GM23338 (cell line): ENCODE measurements around the gene SLC16A12. TPM values are rescaled to one million over a fixed set of nuclear protein-coding genes. Genes with fewer than 3 reads are reported as not detected.

Experiments used
- ATAC-seq: fragments of 200-7000 bp; cut with Tn5 transposase; 3 replicates; pipeline ENCODE4 v1.9.1; 2020
- DNase-seq: peaks from one replicate; pipeline ENCODE4 v3.0.0-alpha.2; 2015; ENCODE audit warnings: low spot score
- H2AFZ ChIP-seq: fragments of 200-600 bp; sonication (generic); 2 replicates; pipeline ENCODE4 v1.8.0; 2016; ENCODE audit warnings: antibody characterized with exemption, mild to moderate bottlenecking, moderate library complexity
- H3F3A ChIP-seq: fragments of 200-600 bp; sonication (generic); replicated peaks from 2 replicates; pipeline ENCODE4 v1.8.0; 2017; ENCODE audit warnings: antibody characterized with exemption, mixed run types, low read depth
- H3K27ac ChIP-seq: fragments of 200-600 bp; sonication (generic); 2 replicates; pipeline ENCODE4 v1.6.1; 2016; ENCODE audit warnings: low read depth
- H3K27me3 ChIP-seq: fragments of 200-600 bp; sonication (generic); 2 replicates; pipeline ENCODE4 v1.8.0; 2016; ENCODE audit warnings: mild to moderate bottlenecking, mixed run types, moderate library complexity; ENCODE audit not compliant: insufficient read depth
- H3K36me3 ChIP-seq: fragments of 200-600 bp; sonication (generic); 2 replicates; pipeline ENCODE4 v1.8.0; 2016; ENCODE audit warnings: mild to moderate bottlenecking; ENCODE audit not compliant: insufficient read depth
- H3K4me1 ChIP-seq: fragments of 200-600 bp; sonication (generic); 2 replicates; pipeline ENCODE4 v1.8.0; 2016; ENCODE audit warnings: mild to moderate bottlenecking, moderate library complexity; ENCODE audit not compliant: insufficient read depth
- H3K4me2 ChIP-seq: fragments of 200-600 bp; sonication (generic); 2 replicates; pipeline ENCODE4 v1.7.1; 2017; ENCODE audit warnings: mixed run types
- H3K4me3 ChIP-seq: fragments of 200-600 bp; sonication (generic); 2 replicates; pipeline ENCODE4 v1.6.1; 2016; ENCODE audit warnings: mixed run types
- H3K79me2 ChIP-seq: fragments of 200-600 bp; sonication (generic); replicated peaks from 2 replicates; pipeline ENCODE4 v1.8.0; 2017; ENCODE audit warnings: mild to moderate bottlenecking; ENCODE audit not compliant: insufficient read depth
- H3K9me2 ChIP-seq: fragments of 200-600 bp; sonication (generic); 2 replicates; pipeline ENCODE4 v1.8.0; 2017; ENCODE audit not compliant: insufficient read depth
- H4K20me1 ChIP-seq: fragments of 200-600 bp; sonication (generic); replicated peaks from 2 replicates; pipeline ENCODE4 v1.8.0; 2017; ENCODE audit warnings: mild to moderate bottlenecking; ENCODE audit not compliant: insufficient read depth
- H3K27ac Mint-ChIP-seq: 2 replicates; pipeline ENCODE4 v1.8.0; 2020; ENCODE audit warnings: inconsistent platforms, mild to moderate bottlenecking, moderate library complexity, mixed read lengths
- H3K27me3 Mint-ChIP-seq: 3 replicates; pipeline ENCODE4 v1.8.0; 2022; ENCODE audit warnings: low read depth, mild to moderate bottlenecking, moderate library complexity, mixed read lengths, inconsistent platforms; ENCODE audit not compliant: insufficient read depth, poor library complexity
- H3K36me3 Mint-ChIP-seq: 3 replicates; pipeline ENCODE4 v1.8.0; 2021; ENCODE audit warnings: low read depth, mild to moderate bottlenecking, inconsistent platforms, moderate library complexity, mixed read lengths
- H3K4me1 Mint-ChIP-seq: 3 replicates; pipeline ENCODE4 v1.8.0; 2020; ENCODE audit warnings: mild to moderate bottlenecking, inconsistent platforms, mixed read lengths
- H3K4me3 Mint-ChIP-seq: 3 replicates; pipeline ENCODE4 v1.8.0; 2021; ENCODE audit warnings: moderate library complexity, mild to moderate bottlenecking, inconsistent platforms, mixed read lengths
- H3K9me3 Mint-ChIP-seq: 3 replicates; pipeline ENCODE4 v1.8.0; 2020; ENCODE audit warnings: moderate library complexity, mild to moderate bottlenecking, inconsistent platforms, mixed read lengths
- CREB1 ChIP-seq: fragments of 250-450 bp; sonication (Bioruptor Pico); IDR thresholded peaks from 2 replicates; pipeline ENCODE4 v1.5.0; 2020; ENCODE audit warnings: low read depth, mild to moderate bottlenecking, moderate library complexity
- EZH2 ChIP-seq: fragments of 200-600 bp; sonication (generic); IDR thresholded peaks from one replicate; pipeline ENCODE4 v1.8.0; 2017; ENCODE audit warnings: antibody characterized with exemption, mild to moderate bottlenecking, low read depth; ENCODE audit not compliant: unreplicated experiment
- EZH2phosphoT487 ChIP-seq: fragments of 200-600 bp; sonication (generic); IDR thresholded peaks from one replicate; pipeline ENCODE4 v1.8.1; 2018; ENCODE audit warnings: antibody characterized with exemption; ENCODE audit not compliant: unreplicated experiment
- JUNB ChIP-seq: IDR thresholded peaks from one replicate; pipeline ENCODE4 v1.6.1; 2016; ENCODE audit warnings: antibody characterized with exemption; ENCODE audit not compliant: unreplicated experiment
- NANOG ChIP-seq: IDR thresholded peaks from 2 replicates; pipeline ENCODE4 v1.6.1; 2016; ENCODE audit warnings: antibody characterized with exemption, borderline replicate concordance
- POLR2AphosphoS5 ChIP-seq: IDR thresholded peaks from 2 replicates; pipeline ENCODE4 v1.6.1; 2016; ENCODE audit warnings: antibody characterized with exemption, low read depth
- STAT1 ChIP-seq: IDR thresholded peaks from one replicate; pipeline ENCODE4 v1.6.1; 2016; ENCODE audit warnings: antibody characterized with exemption; ENCODE audit not compliant: unreplicated experiment
- ZNF114 ChIP-seq: fragments of 250-450 bp; sonication (Bioruptor Pico); IDR thresholded peaks from 2 replicates; pipeline ENCODE4 v1.5.0; 2020; ENCODE audit warnings: mild to moderate bottlenecking, moderate library complexity
- polyA plus RNA-seq: library from polyadenylated mRNA; unstranded; fragments of >200 nt; fragmentation: Nextera tagmentation; extraction: Ambion mirVana; gene quantifications from 2 replicates; pipeline ENCODE4 v1.2.1, GENCODE V29; 2016
- total RNA-seq: library from RNA; depleted of rRNA; stranded (reverse); fragments of >200 nt; shearing (Covaris generic); gene quantifications from 2 replicates; pipeline ENCODE4 v1.2.3, GENCODE V29; 2014
- TF ChIP-seq, protein P1 (sequence below): IDR thresholded peaks from 2 replicates; pipeline ENCODE4 v1.6.1; 2016; ENCODE audit warnings: antibody characterized with exemption
- TF ChIP-seq, protein P2 (sequence below): fragments of 250-450 bp; sonication (Bioruptor Pico); IDR thresholded peaks from 2 replicates; pipeline ENCODE4 v1.5.0; 2020; ENCODE audit warnings: mild to moderate bottlenecking, moderate library complexity
- TF ChIP-seq, protein P3 (sequence below), 2 experiments: fragments of 200-600 bp in 1 of 2; sonication (generic) in 1 of 2; conservative IDR thresholded peaks; 2 replicates each; pipeline versions ENCODE4 v1.5.1 to v1.6.1; 2016 to 2017; ENCODE audit warnings: antibody characterized with exemption in 2 of 2, low read depth in 2 of 2, mild to moderate bottlenecking in 2 of 2, moderate library complexity in 1 of 2
- TF ChIP-seq, protein P4 (sequence below): IDR thresholded peaks from one replicate; pipeline ENCODE4 v1.6.1; 2018; ENCODE audit warnings: antibody characterized with exemption; ENCODE audit not compliant: unreplicated experiment

The SLC16A12 gene
- total and polyA plus RNA-seq, 2 experiments from 2014 or later: 0.84 to 2.0 TPM

DNA sequence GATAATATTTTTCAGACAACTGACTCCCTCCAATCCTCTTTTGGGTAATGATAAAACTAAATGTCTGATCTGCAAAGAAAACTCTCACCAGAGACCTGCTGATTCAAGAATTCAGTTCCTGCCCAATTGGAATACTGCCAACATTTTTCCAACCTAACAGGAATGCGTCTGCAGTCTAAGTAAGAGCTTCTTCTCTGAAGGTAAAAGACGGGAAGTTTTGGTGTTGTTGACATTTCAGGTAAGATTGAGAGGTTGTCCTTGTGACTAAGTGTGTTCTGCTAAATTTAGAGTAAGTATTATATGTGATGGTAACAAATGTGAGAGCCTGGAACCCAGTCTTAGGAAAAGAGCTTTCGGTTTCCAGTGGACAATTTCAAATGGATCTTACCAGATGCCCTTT is 103.4 kb downstream of the SLC16A12 start (continued):
- TF ChIP-seq, protein P1, sequence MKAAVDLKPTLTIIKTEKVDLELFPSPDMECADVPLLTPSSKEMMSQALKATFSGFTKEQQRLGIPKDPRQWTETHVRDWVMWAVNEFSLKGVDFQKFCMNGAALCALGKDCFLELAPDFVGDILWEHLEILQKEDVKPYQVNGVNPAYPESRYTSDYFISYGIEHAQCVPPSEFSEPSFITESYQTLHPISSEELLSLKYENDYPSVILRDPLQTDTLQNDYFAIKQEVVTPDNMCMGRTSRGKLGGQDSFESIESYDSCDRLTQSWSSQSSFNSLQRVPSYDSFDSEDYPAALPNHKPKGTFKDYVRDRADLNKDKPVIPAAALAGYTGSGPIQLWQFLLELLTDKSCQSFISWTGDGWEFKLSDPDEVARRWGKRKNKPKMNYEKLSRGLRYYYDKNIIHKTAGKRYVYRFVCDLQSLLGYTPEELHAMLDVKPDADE: no peak
- TF ChIP-seq EZH2: no peak
- TF ChIP-seq STAT1: no peak

DNA sequence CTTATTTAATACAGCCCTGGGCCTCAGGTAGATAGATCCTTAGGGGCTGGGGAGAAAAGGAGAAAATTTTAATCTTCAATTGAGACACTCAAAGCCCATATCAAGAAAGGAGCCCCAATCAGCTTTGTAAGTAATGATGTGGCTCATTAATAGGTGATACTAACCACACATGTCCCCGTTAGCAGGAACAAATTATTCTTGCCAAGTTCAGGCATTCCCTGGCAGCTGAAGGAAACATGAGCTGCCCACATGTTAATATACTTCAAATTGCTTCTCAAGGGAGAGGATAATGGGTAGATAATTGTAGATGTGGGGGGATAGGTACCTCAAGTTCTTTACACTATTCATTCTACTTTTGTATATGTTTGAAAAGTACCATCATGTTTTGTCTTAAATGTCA is 106.5 kb downstream of the SLC16A12 start:
- Mint-ChIP-seq H3K9me3 (no peaks in the 10 kb centered on the region), H3K4me3 (no peak overlapping the region), H3K4me1 (peaks cover 36% of the 10 kb centered on the region), H3K36me3 (no peaks in the 10 kb centered on the region), H3K27ac (no peak overlapping the region), H3K27me3 (peaks cover 2% of the 10 kb centered on the region)
- ATAC-seq: no peak
- DNase-seq: no peak
- Histone ChIP-seq H3K4me3 (no peak overlapping the region), H3K9me2 (no peaks in the 10 kb centered on the region), H3K4me2 (no peak overlapping the region), H3K79me2 (no peaks in the 10 kb centered on the region), H4K20me1 (no peaks in the 10 kb centered on the region), H3K36me3 (no peaks in the 10 kb centered on the region), H2AFZ (no peak overlapping the region), H3K4me1 (peaks cover 19% of the 10 kb centered on the region), H3F3A (no peaks in the 10 kb centered on the region), H3K27ac (no peak overlapping the region), H3K27me3 (no peaks in the 10 kb centered on the region)
- TF ChIP-seq EZH2phosphoT487: no peak
- TF ChIP-seq, protein P2, sequence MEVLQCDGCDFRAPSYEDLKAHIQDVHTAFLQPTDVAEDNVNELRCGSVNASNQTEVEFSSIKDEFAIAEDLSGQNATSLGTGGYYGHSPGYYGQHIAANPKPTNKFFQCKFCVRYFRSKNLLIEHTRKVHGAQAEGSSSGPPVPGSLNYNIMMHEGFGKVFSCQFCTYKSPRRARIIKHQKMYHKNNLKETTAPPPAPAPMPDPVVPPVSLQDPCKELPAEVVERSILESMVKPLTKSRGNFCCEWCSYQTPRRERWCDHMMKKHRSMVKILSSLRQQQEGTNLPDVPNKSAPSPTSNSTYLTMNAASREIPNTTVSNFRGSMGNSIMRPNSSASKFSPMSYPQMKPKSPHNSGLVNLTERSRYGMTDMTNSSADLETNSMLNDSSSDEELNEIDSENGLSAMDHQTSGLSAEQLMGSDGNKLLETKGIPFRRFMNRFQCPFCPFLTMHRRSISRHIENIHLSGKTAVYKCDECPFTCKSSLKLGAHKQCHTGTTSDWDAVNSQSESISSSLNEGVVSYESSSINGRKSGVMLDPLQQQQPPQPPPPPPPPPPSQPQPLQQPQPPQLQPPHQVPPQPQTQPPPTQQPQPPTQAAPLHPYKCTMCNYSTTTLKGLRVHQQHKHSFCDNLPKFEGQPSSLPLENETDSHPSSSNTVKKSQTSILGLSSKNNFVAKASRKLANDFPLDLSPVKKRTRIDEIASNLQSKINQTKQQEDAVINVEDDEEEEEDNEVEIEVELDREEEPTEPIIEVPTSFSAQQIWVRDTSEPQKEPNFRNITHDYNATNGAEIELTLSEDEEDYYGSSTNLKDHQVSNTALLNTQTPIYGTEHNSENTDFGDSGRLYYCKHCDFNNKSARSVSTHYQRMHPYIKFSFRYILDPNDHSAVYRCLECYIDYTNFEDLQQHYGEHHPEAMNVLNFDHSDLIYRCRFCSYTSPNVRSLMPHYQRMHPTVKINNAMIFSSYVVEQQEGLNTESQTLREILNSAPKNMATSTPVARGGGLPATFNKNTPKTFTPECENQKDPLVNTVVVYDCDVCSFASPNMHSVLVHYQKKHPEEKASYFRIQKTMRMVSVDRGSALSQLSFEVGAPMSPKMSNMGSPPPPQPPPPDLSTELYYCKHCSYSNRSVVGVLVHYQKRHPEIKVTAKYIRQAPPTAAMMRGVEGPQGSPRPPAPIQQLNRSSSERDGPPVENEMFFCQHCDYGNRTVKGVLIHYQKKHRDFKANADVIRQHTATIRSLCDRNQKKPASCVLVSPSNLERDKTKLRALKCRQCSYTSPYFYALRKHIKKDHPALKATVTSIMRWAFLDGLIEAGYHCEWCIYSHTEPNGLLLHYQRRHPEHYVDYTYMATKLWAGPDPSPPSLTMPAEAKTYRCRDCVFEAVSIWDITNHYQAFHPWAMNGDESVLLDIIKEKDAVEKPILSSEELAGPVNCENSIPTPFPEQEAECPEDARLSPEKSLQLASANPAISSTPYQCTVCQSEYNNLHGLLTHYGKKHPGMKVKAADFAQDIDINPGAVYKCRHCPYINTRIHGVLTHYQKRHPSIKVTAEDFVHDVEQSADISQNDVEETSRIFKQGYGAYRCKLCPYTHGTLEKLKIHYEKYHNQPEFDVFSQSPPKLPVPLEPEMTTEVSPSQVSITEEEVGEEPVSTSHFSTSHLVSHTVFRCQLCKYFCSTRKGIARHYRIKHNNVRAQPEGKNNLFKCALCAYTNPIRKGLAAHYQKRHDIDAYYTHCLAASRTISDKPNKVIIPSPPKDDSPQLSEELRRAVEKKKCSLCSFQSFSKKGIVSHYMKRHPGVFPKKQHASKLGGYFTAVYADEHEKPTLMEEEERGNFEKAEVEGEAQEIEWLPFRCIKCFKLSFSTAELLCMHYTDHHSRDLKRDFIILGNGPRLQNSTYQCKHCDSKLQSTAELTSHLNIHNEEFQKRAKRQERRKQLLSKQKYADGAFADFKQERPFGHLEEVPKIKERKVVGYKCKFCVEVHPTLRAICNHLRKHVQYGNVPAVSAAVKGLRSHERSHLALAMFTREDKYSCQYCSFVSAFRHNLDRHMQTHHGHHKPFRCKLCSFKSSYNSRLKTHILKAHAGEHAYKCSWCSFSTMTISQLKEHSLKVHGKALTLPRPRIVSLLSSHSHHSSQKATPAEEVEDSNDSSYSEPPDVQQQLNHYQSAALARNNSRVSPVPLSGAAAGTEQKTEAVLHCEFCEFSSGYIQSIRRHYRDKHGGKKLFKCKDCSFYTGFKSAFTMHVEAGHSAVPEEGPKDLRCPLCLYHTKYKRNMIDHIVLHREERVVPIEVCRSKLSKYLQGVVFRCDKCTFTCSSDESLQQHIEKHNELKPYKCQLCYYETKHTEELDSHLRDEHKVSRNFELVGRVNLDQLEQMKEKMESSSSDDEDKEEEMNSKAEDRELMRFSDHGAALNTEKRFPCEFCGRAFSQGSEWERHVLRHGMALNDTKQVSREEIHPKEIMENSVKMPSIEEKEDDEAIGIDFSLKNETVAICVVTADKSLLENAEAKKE: no peak
- TF ChIP-seq STAT1: no peak
- no peak for TF ChIP-seq NANOG
- no peak for TF ChIP-seq ZNF114 (CRISPR knock-in tag)
- TF ChIP-seq, protein P1: no peak
- TF ChIP-seq JUNB: no peak
- TF ChIP-seq, protein P3, sequence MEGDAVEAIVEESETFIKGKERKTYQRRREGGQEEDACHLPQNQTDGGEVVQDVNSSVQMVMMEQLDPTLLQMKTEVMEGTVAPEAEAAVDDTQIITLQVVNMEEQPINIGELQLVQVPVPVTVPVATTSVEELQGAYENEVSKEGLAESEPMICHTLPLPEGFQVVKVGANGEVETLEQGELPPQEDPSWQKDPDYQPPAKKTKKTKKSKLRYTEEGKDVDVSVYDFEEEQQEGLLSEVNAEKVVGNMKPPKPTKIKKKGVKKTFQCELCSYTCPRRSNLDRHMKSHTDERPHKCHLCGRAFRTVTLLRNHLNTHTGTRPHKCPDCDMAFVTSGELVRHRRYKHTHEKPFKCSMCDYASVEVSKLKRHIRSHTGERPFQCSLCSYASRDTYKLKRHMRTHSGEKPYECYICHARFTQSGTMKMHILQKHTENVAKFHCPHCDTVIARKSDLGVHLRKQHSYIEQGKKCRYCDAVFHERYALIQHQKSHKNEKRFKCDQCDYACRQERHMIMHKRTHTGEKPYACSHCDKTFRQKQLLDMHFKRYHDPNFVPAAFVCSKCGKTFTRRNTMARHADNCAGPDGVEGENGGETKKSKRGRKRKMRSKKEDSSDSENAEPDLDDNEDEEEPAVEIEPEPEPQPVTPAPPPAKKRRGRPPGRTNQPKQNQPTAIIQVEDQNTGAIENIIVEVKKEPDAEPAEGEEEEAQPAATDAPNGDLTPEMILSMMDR (conservative IDR thresholded peaks at IDR 0.05; ENCODE audit: low read depth in 2 of 2): no peak
- no peak for TF ChIP-seq CREB1 (CRISPR knock-in tag)
- no peak for TF ChIP-seq POLR2AphosphoS5
- TF ChIP-seq, protein P4, sequence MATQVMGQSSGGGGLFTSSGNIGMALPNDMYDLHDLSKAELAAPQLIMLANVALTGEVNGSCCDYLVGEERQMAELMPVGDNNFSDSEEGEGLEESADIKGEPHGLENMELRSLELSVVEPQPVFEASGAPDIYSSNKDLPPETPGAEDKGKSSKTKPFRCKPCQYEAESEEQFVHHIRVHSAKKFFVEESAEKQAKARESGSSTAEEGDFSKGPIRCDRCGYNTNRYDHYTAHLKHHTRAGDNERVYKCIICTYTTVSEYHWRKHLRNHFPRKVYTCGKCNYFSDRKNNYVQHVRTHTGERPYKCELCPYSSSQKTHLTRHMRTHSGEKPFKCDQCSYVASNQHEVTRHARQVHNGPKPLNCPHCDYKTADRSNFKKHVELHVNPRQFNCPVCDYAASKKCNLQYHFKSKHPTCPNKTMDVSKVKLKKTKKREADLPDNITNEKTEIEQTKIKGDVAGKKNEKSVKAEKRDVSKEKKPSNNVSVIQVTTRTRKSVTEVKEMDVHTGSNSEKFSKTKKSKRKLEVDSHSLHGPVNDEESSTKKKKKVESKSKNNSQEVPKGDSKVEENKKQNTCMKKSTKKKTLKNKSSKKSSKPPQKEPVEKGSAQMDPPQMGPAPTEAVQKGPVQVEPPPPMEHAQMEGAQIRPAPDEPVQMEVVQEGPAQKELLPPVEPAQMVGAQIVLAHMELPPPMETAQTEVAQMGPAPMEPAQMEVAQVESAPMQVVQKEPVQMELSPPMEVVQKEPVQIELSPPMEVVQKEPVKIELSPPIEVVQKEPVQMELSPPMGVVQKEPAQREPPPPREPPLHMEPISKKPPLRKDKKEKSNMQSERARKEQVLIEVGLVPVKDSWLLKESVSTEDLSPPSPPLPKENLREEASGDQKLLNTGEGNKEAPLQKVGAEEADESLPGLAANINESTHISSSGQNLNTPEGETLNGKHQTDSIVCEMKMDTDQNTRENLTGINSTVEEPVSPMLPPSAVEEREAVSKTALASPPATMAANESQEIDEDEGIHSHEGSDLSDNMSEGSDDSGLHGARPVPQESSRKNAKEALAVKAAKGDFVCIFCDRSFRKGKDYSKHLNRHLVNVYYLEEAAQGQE: no peak
